HG03354 (cell line): ENCODE results near the gene ANO2.

Source experiments
- ATAC-seq: cut with Tn5 transposase; IDR thresholded peaks from one replicate; pipeline ENCODE4 v1.9.1; 2021; ENCODE audit warnings: mild to moderate bottlenecking; ENCODE audit not compliant: unreplicated experiment, poor library complexity, severe bottlenecking

Gene ANO2

GRCh38 chr12:5921966-5922899, 22.8 kb downstream of the ANO2 start:
- no peak for ATAC-seq

GRCh38 chr12:5921027-5921909, 23.8 kb downstream of the ANO2 start:
- ATAC-seq, result no peak

DNA sequence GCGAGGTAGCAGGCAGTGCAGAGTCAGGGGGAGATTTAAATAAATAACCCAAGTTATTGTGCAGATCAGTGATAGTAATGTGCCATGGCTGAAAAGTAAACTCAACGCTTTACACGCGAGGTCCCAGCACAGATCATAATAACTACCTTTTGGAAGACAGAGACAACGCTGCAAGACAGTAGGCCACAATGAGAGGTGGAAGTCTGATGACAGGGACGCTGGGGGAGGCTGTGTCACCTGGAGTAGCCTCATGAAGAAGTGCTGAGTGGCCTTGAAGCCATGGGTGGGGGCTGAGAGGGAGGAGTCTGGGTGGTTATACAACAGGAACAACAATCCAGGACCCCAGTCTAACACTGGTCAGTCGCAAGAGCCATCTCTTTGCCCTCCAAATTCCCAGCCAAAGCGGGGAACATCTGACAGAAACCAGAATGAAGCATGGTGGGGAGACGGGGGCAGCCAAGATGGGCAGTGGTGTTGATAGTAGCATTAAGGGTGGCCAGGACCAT, 28.2 kb downstream of the ANO2 start:
- ATAC-seq, result no peak

GRCh38 chr12:5915511-5915910, 29.5 kb downstream of the ANO2 start:
- ATAC-seq, result no peak

DNA sequence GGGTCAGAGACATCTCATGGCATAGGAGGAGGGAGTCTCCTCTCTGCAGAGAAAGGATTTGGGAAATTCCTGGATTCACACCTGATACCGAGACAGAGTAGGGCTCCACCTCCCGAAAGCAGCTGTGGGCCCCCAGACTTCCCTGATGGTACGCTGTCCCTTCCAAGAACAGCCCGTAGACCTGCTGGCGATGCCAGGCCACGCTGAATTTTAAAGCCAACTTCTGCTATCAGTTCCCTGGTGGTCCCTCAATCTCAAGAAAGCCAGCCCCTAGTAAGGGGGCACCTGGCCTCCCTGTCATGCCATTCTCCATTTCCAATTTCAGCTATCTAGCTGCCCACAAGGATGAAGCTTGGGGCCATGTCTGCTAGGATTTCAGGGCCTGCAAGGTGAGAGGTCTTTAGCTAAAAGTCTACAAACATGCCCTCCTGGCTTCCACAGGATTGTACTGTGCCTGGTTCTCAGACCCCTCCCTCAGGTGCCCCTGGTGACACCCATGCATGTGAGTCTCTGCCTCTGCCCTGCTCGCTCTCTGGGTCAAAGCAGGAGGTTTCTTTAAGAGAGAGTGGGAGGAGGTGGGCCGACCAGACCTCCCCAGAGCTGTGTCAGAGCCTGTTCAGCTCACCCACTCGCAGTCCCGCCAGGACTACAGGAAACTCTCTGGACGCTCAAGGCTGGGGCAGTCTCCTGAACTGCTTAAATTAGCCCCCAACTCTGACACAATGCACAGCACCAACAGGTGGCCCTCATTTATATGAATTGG, 30.5 kb downstream of the ANO2 start:
- ATAC-seq, result no peak

GRCh38 chr12:5913387-5913786, 31.7 kb downstream of the ANO2 start:
- no peak for ATAC-seq

- no peak for ATAC-seq
These were observed 32.4 kb downstream of the ANO2 start for GRCh38 chr12:5912437-5913334.

DNA sequence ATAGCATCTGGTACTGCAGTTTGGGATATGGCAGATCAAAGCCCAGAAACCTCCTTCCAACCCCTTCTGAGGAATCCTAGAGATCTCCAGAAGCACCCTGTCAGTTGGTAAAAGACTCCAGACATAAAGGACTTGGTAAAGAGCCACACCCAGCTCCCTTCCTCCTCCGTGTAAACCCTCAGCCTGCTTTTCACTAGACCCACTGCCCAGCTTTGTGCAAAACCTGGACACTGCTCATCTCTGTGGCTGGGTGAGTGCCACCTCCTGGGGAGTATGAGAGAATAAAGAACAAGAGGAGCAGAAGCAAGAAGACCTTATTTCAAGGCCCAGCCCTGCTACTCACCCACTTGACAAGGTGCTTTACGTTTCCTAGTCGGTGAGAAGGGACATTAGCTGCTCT, 33.0 kb downstream of the ANO2 start:
- ATAC-seq, result no peak

DNA sequence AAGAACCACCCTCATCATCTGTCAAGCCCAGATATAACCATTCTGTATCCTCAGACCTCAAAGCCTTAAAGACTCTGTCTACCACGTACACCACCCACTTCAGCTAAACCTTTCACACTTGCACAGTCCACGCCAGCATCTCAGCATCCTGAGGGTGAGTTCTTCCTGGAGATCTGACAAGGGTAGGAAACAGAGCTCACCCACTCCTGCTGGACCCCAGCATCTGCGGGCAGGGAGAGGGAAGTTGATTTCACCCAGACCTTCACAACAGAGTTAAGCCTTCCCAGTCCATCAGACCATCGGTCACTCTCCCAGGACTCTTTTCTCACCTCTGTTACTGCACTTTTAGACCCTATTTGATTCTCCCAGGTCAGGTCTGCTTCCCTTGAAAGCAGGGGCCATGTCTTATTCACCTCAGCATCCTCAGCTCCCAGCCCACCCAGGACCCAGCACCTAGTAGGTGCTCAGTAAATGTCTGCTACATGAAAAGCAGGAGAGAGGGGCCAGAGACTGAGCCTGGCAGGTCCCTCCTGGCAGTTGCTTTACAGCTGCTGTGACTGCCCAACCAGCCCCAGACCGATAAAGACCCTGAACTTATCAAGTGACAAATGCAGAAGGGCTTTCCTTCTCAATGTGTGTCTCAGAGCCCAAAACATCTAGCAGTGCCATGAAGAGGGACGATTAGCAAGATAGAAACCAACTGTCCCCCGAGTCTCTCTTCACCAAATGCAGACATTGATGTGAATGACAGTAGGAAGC, 34.1 kb downstream of the ANO2 start:
- ATAC-seq, result no peak

GRCh38 chr12:5909560-5909959, 35.5 kb downstream of the ANO2 start:
- no peak for ATAC-seq

GRCh38 chr12:5908251-5908650, 36.8 kb downstream of the ANO2 start:
- no peak for ATAC-seq

- no peak for ATAC-seq
These were observed 37.3 kb downstream of the ANO2 start for GRCh38 chr12:5907807-5908206.

DNA sequence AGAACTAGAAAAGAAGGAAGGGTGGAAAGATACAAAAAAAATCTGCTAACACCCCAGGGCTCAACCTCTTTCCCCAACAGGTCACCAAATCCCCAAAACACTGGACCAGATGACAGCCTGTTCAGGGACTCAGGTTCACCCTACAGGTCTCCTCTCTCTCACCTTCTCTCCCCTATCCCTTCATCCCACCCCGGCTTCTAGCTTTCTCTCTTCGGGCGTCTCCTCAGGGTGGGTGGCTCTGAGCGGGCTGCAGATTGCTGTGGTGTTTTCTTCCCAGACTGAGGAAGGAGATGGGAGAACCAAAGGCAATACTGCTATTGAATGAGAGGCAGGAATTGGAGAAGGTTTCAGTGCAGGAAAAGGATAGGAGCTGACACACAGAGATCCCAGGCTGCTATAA, 39.3 kb downstream of the ANO2 start:
- no peak for ATAC-seq

DNA sequence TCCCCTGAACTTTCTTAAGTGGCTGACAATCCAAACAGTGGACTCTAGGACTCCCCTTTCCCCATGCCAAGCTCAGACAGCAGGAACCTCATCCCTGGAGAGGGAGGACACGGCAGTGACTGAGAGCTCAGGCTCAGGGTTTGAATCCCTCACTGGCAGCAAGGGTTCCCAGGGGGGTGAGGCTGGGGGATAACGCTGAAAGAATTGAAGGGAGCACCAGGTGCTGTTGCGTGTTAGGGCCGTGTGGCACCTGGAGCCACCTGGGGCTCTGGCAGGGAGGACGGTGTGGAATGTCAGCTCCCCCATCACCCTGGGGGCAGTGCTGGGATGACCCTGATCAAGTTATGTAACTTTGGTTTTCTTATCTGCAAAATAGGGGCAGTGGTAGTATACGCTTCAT, 40.1 kb downstream of the ANO2 start:
- ATAC-seq, result no peak

DNA sequence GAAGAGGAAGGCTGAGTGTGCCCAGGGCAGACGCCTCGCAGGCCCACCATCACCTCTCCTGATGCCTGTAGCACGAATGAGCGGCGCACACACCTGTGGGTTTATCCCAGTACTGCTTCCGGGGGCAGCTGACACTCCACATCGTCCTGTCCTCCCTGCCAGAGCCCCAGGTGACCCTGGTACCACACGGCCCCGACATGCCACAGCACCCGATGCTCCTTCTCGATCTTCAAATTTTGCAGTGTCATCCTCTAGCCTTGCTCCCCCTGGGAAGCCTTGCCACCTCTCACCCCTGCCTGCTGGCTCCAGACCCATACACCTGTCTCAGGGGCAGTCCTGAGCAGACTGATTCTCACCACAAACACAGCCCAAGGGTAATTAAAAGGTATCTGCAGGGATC, 40.6 kb downstream of the ANO2 start:
- ATAC-seq, result no peak

- no peak for ATAC-seq
These were observed 42.3 kb downstream of the ANO2 start for GRCh38 chr12:5902736-5903135.

GRCh38 chr12:5901416-5901815, 43.6 kb downstream of the ANO2 start:
- ATAC-seq, result no peak

GRCh38 chr12:5900533-5901205, 44.4 kb downstream of the ANO2 start:
- ATAC-seq, result no peak
